ENCODE results near the gene VWA3A. TPM values are rescaled to one million over a fixed set of nuclear protein-coding genes. Genes with fewer than 3 reads are reported as not detected.

Gene VWA3A
- total RNA-seq, 1 experiment from 2014 or later = not detected

DNA sequence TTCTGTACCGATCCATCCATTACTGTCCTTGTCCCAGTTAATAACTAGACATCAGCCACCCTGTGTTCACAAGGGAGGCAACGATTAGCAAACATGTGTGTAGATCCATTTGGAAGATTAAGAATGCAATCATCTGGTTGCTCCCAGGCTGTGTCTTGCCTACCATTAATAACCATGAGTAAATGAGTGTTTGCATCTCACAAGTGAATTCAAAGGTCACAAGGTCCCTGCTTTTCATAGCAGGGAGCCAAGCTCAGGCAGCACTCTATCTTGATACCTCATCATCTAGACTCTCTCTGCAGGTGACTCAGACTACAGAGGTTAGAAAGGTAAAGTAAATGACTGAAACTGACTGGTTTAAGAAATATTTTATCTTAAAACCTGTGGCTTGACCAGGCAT, 25.3 kb downstream of the VWA3A start:
- H3K4me1 ChIP-seq (ENCODE audit: control insufficient read depth, insufficient read depth, low read length) = no peaks in the 10 kb centered on the region
- H3K9me3 ChIP-seq (ENCODE audit: control insufficient read depth, insufficient read depth, low read depth, low read length) = no peaks in the 10 kb centered on the region
- H3K36me3 ChIP-seq (ENCODE audit: control insufficient read depth, insufficient read depth, low read length) = no peaks in the 10 kb centered on the region
- in situ Hi-C loops (cut with HindIII; ENCODE audit: low pct_unique_long_range_greater_than_20kb, low sequenced_read_pairs) = no loop called here
- no peak for DNase-seq (ENCODE audit: low read depth, low spot score)
- no peak for ATAC-seq
- no peak overlapping the region for H3K27ac ChIP-seq (ENCODE audit: low read length)
- no peak overlapping the region for H3K4me3 ChIP-seq (ENCODE audit: low read depth in 2 of 2, low read length in 2 of 2)
- H3K27me3 ChIP-seq (ENCODE audit: control insufficient read depth, insufficient read depth, low read length) = no peaks in the 10 kb centered on the region
- no TSS peak for BruUV-seq (replicated peaks)
- intact Hi-C loops (cut with micrococcal nuclease; ENCODE audit: unreplicated experiment) = no loop called here
- CTCF ChIA-PET = no interaction called here
- no peak for TF ChIP-seq SIN3A (IDR thresholded peaks at IDR 0.05; ENCODE audit: borderline replicate concordance, insufficient read depth, low read depth, low read length)
- POLR2A ChIA-PET = no interaction called here

DNA sequence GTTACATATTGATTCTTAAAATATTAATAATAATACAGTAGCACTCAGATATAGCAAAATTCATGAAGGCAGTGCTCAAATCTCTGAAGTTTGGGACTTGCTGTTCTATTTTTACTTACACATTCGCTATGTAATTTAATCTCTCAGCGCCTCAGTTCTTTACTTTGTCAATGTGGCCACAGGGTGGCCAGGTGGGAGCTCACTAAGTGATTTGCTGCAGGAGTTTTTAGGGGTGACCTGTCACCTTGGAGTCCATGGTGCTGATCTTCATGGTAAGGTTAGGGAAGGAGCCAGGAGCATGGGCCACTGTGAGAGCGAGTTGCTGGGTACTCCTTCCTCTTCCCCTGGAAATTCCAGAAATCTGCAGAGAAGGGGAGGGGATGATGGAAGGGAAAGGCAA, 28.1 kb downstream of the VWA3A start:
- ChIA-PET POLR2A (no interaction called here), CTCF (no interaction called here)
- intact Hi-C loops (cut with micrococcal nuclease; ENCODE audit: unreplicated experiment) (no loop called here), in situ Hi-C loops (cut with HindIII; ENCODE audit: low pct_unique_long_range_greater_than_20kb, low sequenced_read_pairs) (no loop called here)
- no TSS peak for BruUV-seq (replicated peaks)
- ATAC-seq (no peak), DNase-seq (ENCODE audit: low read depth, low spot score) (no peak)
- no peak overlapping the region for H3K4me3 ChIP-seq (ENCODE audit: low read depth in 2 of 2, low read length in 2 of 2)
- no peaks in the 10 kb centered on the region for H3K9me3 ChIP-seq (ENCODE audit: control insufficient read depth, insufficient read depth, low read depth, low read length)
- no peaks in the 10 kb centered on the region for H3K27me3 ChIP-seq (ENCODE audit: control insufficient read depth, insufficient read depth, low read length)
- H3K27ac ChIP-seq (ENCODE audit: low read length) = no peak overlapping the region
- no peaks in the 10 kb centered on the region for H3K4me1 ChIP-seq (ENCODE audit: control insufficient read depth, insufficient read depth, low read length)
- no peaks in the 10 kb centered on the region for H3K36me3 ChIP-seq (ENCODE audit: control insufficient read depth, insufficient read depth, low read length)
- no peak for TF ChIP-seq POLR2AphosphoS5 (IDR thresholded peaks at IDR 0.05; ENCODE audit: low read depth, low read length)
- TF ChIP-seq, protein P1, sequence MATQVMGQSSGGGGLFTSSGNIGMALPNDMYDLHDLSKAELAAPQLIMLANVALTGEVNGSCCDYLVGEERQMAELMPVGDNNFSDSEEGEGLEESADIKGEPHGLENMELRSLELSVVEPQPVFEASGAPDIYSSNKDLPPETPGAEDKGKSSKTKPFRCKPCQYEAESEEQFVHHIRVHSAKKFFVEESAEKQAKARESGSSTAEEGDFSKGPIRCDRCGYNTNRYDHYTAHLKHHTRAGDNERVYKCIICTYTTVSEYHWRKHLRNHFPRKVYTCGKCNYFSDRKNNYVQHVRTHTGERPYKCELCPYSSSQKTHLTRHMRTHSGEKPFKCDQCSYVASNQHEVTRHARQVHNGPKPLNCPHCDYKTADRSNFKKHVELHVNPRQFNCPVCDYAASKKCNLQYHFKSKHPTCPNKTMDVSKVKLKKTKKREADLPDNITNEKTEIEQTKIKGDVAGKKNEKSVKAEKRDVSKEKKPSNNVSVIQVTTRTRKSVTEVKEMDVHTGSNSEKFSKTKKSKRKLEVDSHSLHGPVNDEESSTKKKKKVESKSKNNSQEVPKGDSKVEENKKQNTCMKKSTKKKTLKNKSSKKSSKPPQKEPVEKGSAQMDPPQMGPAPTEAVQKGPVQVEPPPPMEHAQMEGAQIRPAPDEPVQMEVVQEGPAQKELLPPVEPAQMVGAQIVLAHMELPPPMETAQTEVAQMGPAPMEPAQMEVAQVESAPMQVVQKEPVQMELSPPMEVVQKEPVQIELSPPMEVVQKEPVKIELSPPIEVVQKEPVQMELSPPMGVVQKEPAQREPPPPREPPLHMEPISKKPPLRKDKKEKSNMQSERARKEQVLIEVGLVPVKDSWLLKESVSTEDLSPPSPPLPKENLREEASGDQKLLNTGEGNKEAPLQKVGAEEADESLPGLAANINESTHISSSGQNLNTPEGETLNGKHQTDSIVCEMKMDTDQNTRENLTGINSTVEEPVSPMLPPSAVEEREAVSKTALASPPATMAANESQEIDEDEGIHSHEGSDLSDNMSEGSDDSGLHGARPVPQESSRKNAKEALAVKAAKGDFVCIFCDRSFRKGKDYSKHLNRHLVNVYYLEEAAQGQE (IDR thresholded peaks at IDR 0.05; ENCODE audit: insufficient read depth in 1 of 2, low read depth in 2 of 2, low read length in 1 of 2) = peak in 1 of 2 experiments; percentile 41; a peak in 1 of 4 replicates
- TF ChIP-seq TCF7L2 (IDR thresholded peaks at IDR 0.05; ENCODE audit: low read depth, low read length) = no peak

DNA sequence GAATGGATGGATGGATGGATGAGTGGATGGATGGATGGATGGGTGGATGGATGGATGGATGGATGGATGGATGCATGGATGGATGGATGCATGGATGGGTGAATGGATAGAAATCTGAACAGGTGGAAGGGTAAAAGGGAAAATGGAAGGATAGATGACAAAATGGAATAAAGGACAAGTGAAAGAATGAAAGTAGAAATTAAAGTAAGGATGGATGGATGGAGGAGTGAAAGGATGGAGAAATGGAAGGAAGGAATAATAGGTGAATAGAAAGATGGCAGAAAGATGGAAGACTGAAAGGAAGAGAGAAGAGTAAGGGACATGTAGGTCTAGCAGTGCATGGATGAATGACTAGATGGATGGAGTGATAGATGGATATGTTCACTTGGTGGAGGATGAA, 29.9 kb downstream of the VWA3A start:
- intact Hi-C loops (cut with micrococcal nuclease; ENCODE audit: unreplicated experiment) = no loop called here
- DNase-seq (ENCODE audit: low read depth, low spot score) (no peak), ATAC-seq (no peak)
- Histone ChIP-seq H3K9me3 (ENCODE audit: control insufficient read depth, insufficient read depth, low read depth, low read length) (no peaks in the 10 kb centered on the region), H3K27me3 (ENCODE audit: control insufficient read depth, insufficient read depth, low read length) (no peaks in the 10 kb centered on the region), H3K36me3 (ENCODE audit: control insufficient read depth, insufficient read depth, low read length) (no peaks in the 10 kb centered on the region), H3K27ac (ENCODE audit: low read length) (no peak overlapping the region), H3K4me1 (ENCODE audit: control insufficient read depth, insufficient read depth, low read length) (no peaks in the 10 kb centered on the region), H3K4me3 (ENCODE audit: low read depth in 2 of 2, low read length in 2 of 2) (no peak overlapping the region)
- no TSS peak for BruUV-seq (replicated peaks)
- TF ChIP-seq, protein P2, sequence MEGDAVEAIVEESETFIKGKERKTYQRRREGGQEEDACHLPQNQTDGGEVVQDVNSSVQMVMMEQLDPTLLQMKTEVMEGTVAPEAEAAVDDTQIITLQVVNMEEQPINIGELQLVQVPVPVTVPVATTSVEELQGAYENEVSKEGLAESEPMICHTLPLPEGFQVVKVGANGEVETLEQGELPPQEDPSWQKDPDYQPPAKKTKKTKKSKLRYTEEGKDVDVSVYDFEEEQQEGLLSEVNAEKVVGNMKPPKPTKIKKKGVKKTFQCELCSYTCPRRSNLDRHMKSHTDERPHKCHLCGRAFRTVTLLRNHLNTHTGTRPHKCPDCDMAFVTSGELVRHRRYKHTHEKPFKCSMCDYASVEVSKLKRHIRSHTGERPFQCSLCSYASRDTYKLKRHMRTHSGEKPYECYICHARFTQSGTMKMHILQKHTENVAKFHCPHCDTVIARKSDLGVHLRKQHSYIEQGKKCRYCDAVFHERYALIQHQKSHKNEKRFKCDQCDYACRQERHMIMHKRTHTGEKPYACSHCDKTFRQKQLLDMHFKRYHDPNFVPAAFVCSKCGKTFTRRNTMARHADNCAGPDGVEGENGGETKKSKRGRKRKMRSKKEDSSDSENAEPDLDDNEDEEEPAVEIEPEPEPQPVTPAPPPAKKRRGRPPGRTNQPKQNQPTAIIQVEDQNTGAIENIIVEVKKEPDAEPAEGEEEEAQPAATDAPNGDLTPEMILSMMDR (IDR thresholded peaks at IDR 0.05) = no peak
- TF ChIP-seq TCF7L2 (IDR thresholded peaks at IDR 0.05; ENCODE audit: low read depth, low read length) (no peak), SIN3A (IDR thresholded peaks at IDR 0.05; ENCODE audit: borderline replicate concordance, insufficient read depth, low read depth, low read length) (no peak), POLR2AphosphoS5 (IDR thresholded peaks at IDR 0.05; ENCODE audit: low read depth, low read length) (no peak)
- TF ChIP-seq, protein P1 (IDR thresholded peaks at IDR 0.05; ENCODE audit: insufficient read depth in 1 of 2, low read depth in 2 of 2, low read length in 1 of 2) = no peak
- in situ Hi-C loops (cut with HindIII; ENCODE audit: low pct_unique_long_range_greater_than_20kb, low sequenced_read_pairs) = no loop called here
- ChIA-PET CTCF (no interaction called here), POLR2A (no interaction called here)

Measured in Panc1 (cell line).